ENCODE measurements around the gene ZNF407.

DNA sequence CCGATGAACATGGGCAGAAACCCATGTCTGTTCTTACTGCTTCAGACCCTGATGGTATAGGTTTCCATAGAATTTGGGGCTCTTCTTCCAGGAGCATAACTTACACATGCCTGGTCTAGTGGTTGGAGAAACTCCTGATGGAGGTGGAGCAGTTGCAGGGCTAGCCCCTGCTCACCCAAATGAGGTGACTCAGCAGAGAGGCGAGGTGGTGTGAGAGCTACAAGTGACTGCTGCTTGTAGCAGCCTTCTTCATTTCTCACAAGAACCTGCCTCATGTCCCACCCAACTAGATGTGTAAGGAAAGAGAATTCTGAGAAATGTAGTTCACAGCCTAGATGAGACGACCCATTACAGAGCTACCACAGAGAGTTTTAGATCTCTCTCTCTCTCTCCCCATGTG is 105.3 kb downstream of the ZNF407 start:
- TF ChIP-seq POLR2A (IDR thresholded peaks at IDR 0.05) (no peak), CTCF (IDR thresholded peaks at IDR 0.05) (no peak), EP300 (IDR thresholded peaks at IDR 0.05) (no peak)

Measured in gastroesophageal sphincter (tissue), 3 donors.